HepG2 (cell line): ENCODE measurements around the gene IQCE. TPM values are rescaled to one million over a fixed set of nuclear protein-coding genes. Genes with fewer than 3 reads are reported as not detected.

Experiments used
- ARNT ChIP-seq: fragments of 450-650 bp; IDR thresholded peaks from 2 replicates; pipeline ENCODE4 v1.6.1; 2017
- ATF4 ChIP-seq, 2 experiments: fragments of 450-650 bp in 1 of 2; sonication (generic) in 1 of 2; formaldehyde crosslinking; IDR thresholded peaks; 2 replicates each; pipeline versions ENCODE4 v1.5.0 to v1.8.0; 2020 to 2022; ENCODE audit warnings: mild to moderate bottlenecking in 1 of 2, missing genetic modification reagents in 1 of 2
- HNRNPH1 ChIP-seq: fragments of 200-400 bp; formaldehyde crosslinking; optimal IDR thresholded peaks from 2 replicates; pipeline ENCODE3; 2017; ENCODE audit warnings: mild to moderate bottlenecking, low read depth, low read length
- KDM5A ChIP-seq: fragments of 200-600 bp; sonication (generic); IDR thresholded peaks from 2 replicates; pipeline ENCODE4 v1.7.0; 2018; ENCODE audit warnings: antibody characterized with exemption, mild to moderate bottlenecking, low read length, borderline replicate concordance
- KLF16 ChIP-seq, 2 experiments: sonication (generic) in 1 of 2; formaldehyde crosslinking in 1 of 2; IDR thresholded peaks; 2 replicates each; pipeline versions ENCODE4 v1.6.1 to v1.8.0; 2016 to 2023; ENCODE audit warnings: missing genetic modification reagents in 2 of 2, missing compliant biosample characterization in 1 of 2
- MTA3 ChIP-seq: sonication (generic); formaldehyde crosslinking; IDR thresholded peaks from 2 replicates; pipeline ENCODE4 v1.4.0; 2020; ENCODE audit warnings: missing genetic modification reagents
- NBN ChIP-seq: fragments of 450-650 bp; conservative IDR thresholded peaks from 2 replicates; pipeline ENCODE4 v1.6.1; 2017
- NFYC ChIP-seq: IDR thresholded peaks from 2 replicates; pipeline ENCODE4 v1.6.1; 2016; ENCODE audit warnings: missing genetic modification reagents, missing compliant biosample characterization
- PRPF4 ChIP-seq: fragments of 200-400 bp; formaldehyde crosslinking; IDR thresholded peaks from 2 replicates; pipeline ENCODE4 v1.6.1; 2016; ENCODE audit warnings: low read length, low read depth; ENCODE audit not compliant: poor library complexity, severe bottlenecking
- REXO4 ChIP-seq: sonication (generic); formaldehyde crosslinking; IDR thresholded peaks from 2 replicates; pipeline ENCODE4 v1.8.0; 2022; ENCODE audit warnings: missing genetic modification reagents, mild to moderate bottlenecking, borderline replicate concordance
- SMAD9 ChIP-seq: sonication (generic); formaldehyde crosslinking; IDR thresholded peaks from 2 replicates; pipeline ENCODE4 v1.5.1; 2020; ENCODE audit warnings: mild to moderate bottlenecking, missing genetic modification reagents
- SNAI1 ChIP-seq: sonication (generic); formaldehyde crosslinking; IDR thresholded peaks from 2 replicates; pipeline ENCODE4 v1.5.0; 2020; ENCODE audit warnings: mild to moderate bottlenecking, missing genetic modification reagents, borderline replicate concordance
- THAP11 ChIP-seq: IDR thresholded peaks from 2 replicates; pipeline ENCODE4 v1.6.1; 2016; ENCODE audit warnings: missing biosample characterization, missing genetic modification reagents
- ZBTB7B ChIP-seq: sonication (generic); formaldehyde crosslinking; IDR thresholded peaks from 2 replicates; pipeline ENCODE4 v1.4.0; 2020; ENCODE audit warnings: missing genetic modification reagents
- ZIK1 ChIP-seq: sonication (generic); formaldehyde crosslinking; IDR thresholded peaks from 2 replicates; pipeline ENCODE4 v1.5.0; 2020; ENCODE audit warnings: mild to moderate bottlenecking, low read depth, missing genetic modification reagents, borderline replicate concordance
- ZNF280D ChIP-seq: sonication (generic); formaldehyde crosslinking; IDR thresholded peaks from 2 replicates; pipeline ENCODE4 v1.5.1; 2020; ENCODE audit warnings: mild to moderate bottlenecking, missing genetic modification reagents
- ZNF577 ChIP-seq: sonication (generic); formaldehyde crosslinking; IDR thresholded peaks from 2 replicates; pipeline ENCODE4 v1.4.0; 2020; ENCODE audit warnings: mild to moderate bottlenecking, low read depth, missing genetic modification reagents, borderline replicate concordance
- ZNF772 ChIP-seq: sonication (generic); formaldehyde crosslinking; IDR thresholded peaks from 2 replicates; pipeline ENCODE4 v1.5.0; 2020; ENCODE audit warnings: mild to moderate bottlenecking, missing genetic modification reagents
- ZNF816 ChIP-seq: sonication (generic); formaldehyde crosslinking; IDR thresholded peaks from 2 replicates; pipeline ENCODE4 v1.8.0; 2022; ENCODE audit warnings: missing genetic modification reagents, mild to moderate bottlenecking, borderline replicate concordance
- ZZZ3 ChIP-seq: sonication (generic); formaldehyde crosslinking; IDR thresholded peaks from 2 replicates; pipeline ENCODE4 v1.4.0; 2020; ENCODE audit warnings: missing genetic modification reagents, mild to moderate bottlenecking, borderline replicate concordance
- polyA plus RNA-seq, 8 experiments: library from polyadenylated mRNA; depleted of rRNA in 3 of 8; stranded (reverse) in 7 of 8; unstranded in 1 of 8; fragments of >200 nt; fragmentation: Illumina TruSeq in 4 of 8; extraction: Trizol in 4 of 8; gene quantifications; 2 replicates each; pipeline versions ENCODE4 v1.2.1 to v1.2.3, GENCODE V29; 2011 to 2016; ENCODE audit warnings: low read depth in 4 of 8, missing spikeins in 1 of 8, mixed read lengths in 1 of 8; ENCODE audit not compliant: insufficient read depth in 1 of 8
- total RNA-seq, 5 experiments: library from RNA; depleted of rRNA; stranded (reverse); fragments of >200 nt; fragmentation: Illumina TruSeq; extraction: Trizol; gene quantifications; 2 replicates each; pipeline ENCODE4 v1.2.3, GENCODE V29; 2016; ENCODE audit warnings: low read depth in 1 of 5
- TF ChIP-seq, protein P1 (sequence below): sonication (generic); formaldehyde crosslinking; IDR thresholded peaks from 2 replicates; pipeline ENCODE4 v1.5.0; 2020; ENCODE audit warnings: missing genetic modification reagents
- TF ChIP-seq, protein P2 (sequence below): sonication (generic); formaldehyde crosslinking; IDR thresholded peaks from 2 replicates; pipeline ENCODE4 v1.5.1; 2020; ENCODE audit warnings: missing genetic modification reagents, mild to moderate bottlenecking, borderline replicate concordance
- TF ChIP-seq, protein P3 (sequence below): IDR thresholded peaks from 2 replicates; pipeline ENCODE4 v1.6.1; 2016; ENCODE audit warnings: mild to moderate bottlenecking, missing biosample characterization, missing genetic modification reagents

IQCE gene
- total and polyA plus RNA-seq, 2 of the 13 experiments (the other 11 are each of a cell fraction or from before 2014, with no cell fraction given), result 1.5 to 2.5 TPM

DNA sequence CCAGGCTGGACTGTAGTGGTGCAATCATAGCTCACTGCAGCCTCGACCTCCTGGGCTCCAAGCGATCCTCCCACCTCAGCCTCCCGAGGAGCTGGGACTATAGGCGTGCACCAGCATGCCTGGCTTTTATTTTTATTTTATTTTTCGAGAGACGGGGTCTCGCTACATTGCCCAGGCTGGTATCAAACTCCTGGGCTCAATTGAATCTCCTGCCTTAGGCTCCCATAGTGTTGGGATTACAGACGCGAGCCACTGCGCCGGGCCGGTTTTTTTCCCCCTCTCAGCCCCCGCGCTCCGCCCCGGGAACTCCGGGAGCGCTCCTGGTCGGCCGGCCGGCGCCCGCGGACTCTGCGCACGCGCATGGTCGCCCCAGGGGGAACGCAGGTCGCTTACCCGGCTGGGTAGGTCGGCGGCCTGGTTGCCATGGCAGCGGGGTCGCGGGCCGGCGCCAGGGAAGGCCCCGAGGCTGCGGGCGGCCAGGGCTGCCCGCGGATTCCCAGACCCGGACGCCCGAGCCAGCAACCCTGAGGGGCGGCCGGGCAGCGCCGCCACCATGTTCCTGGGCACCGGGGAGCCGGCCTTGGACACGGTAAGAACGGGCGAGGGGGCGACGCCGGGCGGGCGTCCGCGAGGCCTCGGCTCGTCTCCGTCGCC is at the start of gene IQCE (continued):
- no peak for TF ChIP-seq SNAI1 (CRISPR knock-in tag)
- TF ChIP-seq ZNF577 (CRISPR knock-in tag), result no peak
- TF ChIP-seq ZNF816, result no peak
- no peak for TF ChIP-seq ZZZ3 (CRISPR knock-in tag)
- TF ChIP-seq PRPF4, result no peak
- TF ChIP-seq SMAD9 (CRISPR knock-in tag), result no peak
- TF ChIP-seq ZBTB7B (CRISPR knock-in tag), result no peak
- no peak for TF ChIP-seq ZNF280D (CRISPR knock-in tag)
- TF ChIP-seq ATF4 (CRISPR knock-in tag; IDR thresholded peaks at IDR 0.05), result no peak
- TF ChIP-seq NBN, result no peak
- TF ChIP-seq ARNT, result no peak
- TF ChIP-seq THAP11 (CRISPR knock-in tag), result peak; percentile 81
- TF ChIP-seq, protein P1, sequence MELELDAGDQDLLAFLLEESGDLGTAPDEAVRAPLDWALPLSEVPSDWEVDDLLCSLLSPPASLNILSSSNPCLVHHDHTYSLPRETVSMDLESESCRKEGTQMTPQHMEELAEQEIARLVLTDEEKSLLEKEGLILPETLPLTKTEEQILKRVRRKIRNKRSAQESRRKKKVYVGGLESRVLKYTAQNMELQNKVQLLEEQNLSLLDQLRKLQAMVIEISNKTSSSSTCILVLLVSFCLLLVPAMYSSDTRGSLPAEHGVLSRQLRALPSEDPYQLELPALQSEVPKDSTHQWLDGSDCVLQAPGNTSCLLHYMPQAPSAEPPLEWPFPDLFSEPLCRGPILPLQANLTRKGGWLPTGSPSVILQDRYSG (CRISPR knock-in tag), result no peak
- no peak for TF ChIP-seq ZNF772 (CRISPR knock-in tag)
- no peak for TF ChIP-seq HNRNPH1
- TF ChIP-seq REXO4 (CRISPR knock-in tag), result no peak
- TF ChIP-seq NFYC (CRISPR knock-in tag), result no peak
- TF ChIP-seq, protein P2, sequence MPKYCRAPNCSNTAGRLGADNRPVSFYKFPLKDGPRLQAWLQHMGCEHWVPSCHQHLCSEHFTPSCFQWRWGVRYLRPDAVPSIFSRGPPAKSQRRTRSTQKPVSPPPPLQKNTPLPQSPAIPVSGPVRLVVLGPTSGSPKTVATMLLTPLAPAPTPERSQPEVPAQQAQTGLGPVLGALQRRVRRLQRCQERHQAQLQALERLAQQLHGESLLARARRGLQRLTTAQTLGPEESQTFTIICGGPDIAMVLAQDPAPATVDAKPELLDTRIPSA (CRISPR knock-in tag), result no peak
- no peak; the same call in 1 of the 2 replicates for TF ChIP-seq ZIK1 (CRISPR knock-in tag)
- 0 out of 2 replicates have a peak, but pooled peaks have one; percentile 19 for TF ChIP-seq KDM5A
- TF ChIP-seq, protein P3, sequence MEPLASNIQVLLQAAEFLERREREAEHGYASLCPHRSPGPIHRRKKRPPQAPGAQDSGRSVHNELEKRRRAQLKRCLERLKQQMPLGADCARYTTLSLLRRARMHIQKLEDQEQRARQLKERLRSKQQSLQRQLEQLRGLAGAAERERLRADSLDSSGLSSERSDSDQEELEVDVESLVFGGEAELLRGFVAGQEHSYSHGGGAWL (CRISPR knock-in tag), result no peak
- no peak; a peak in 1 of 4 replicates for TF ChIP-seq KLF16 (CRISPR knock-in tag; IDR thresholded peaks at IDR 0.05)
- TF ChIP-seq MTA3, result no peak
